Keratinocyte (primary cell): ENCODE data around the gene SMIM27. TPM values are rescaled to one million over a fixed set of nuclear protein-coding genes. Genes with fewer than 3 reads are reported as not detected.

Experiments used
- DNase-seq: peaks from one replicate; pipeline ENCODE4 v3.0.0-alpha.2; 2011; ENCODE audit warnings: low read depth, missing footprints, low spot score
- FAIRE-seq: peaks from 2 replicates; lab custom pipeline; 2011; peaks lifted over from hg19 to GRCh38; lab: Jason Lieb, UNC
- H2AFZ ChIP-seq: 2 replicates; pipeline ENCODE4 v1.6.0; 2012; ENCODE audit warnings: low read length, control low read depth, inconsistent platforms; ENCODE audit not compliant: control insufficient read depth
- H3K27ac ChIP-seq: 2 replicates; pipeline ENCODE4 v1.5.1; 2011; ENCODE audit warnings: low read length; ENCODE audit not compliant: control insufficient read depth, insufficient read depth
- H3K27me3 ChIP-seq: 3 replicates; pipeline ENCODE4 v1.6.0; 2011; ENCODE audit warnings: low read length; ENCODE audit not compliant: control insufficient read depth, insufficient read depth; ENCODE audit errors: extremely low read depth
- H3K36me3 ChIP-seq, 2 experiments: 2 replicates in 1 of 2; 3 replicates in 1 of 2; pipeline ENCODE4 v1.5.1; 2011; ENCODE audit warnings: low read length in 2 of 2, mild to moderate bottlenecking in 1 of 2; ENCODE audit not compliant: control insufficient read depth in 2 of 2, insufficient read depth in 2 of 2; ENCODE audit errors: extremely low read depth in 1 of 2
- H3K4me1 ChIP-seq: 3 replicates; pipeline ENCODE4 v1.5.1; 2011; ENCODE audit warnings: low read length; ENCODE audit not compliant: control insufficient read depth, insufficient read depth; ENCODE audit errors: extremely low read depth
- H3K4me2 ChIP-seq: 3 replicates; pipeline ENCODE4 v1.6.0; 2011; ENCODE audit warnings: low read depth, low read length; ENCODE audit not compliant: control insufficient read depth, insufficient read depth; ENCODE audit errors: extremely low read depth
- H3K4me3 ChIP-seq, 3 experiments: fragments of 200-600 bp in 1 of 3; sonication (generic) in 1 of 3; 2 replicates in 2 of 3; 3 replicates in 1 of 3; pipeline ENCODE4 v1.5.1; 2011 to 2016; ENCODE audit warnings: low read length in 3 of 3, mild to moderate bottlenecking in 3 of 3, control low read depth in 2 of 3, inconsistent platforms in 1 of 3, low read depth in 1 of 3, mixed read lengths in 1 of 3, mixed run types in 1 of 3, moderate library complexity in 1 of 3; ENCODE audit not compliant: control insufficient read depth in 2 of 3, insufficient read depth in 2 of 3; ENCODE audit errors: extremely low read depth in 1 of 3
- H3K79me2 ChIP-seq: 2 replicates; pipeline ENCODE4 v1.6.0; 2012; ENCODE audit warnings: low read length; ENCODE audit not compliant: control insufficient read depth, insufficient read depth
- H3K9ac ChIP-seq: 3 replicates; pipeline ENCODE4 v1.6.0; 2011; ENCODE audit warnings: low read length; ENCODE audit not compliant: control insufficient read depth, insufficient read depth; ENCODE audit errors: extremely low read depth
- H3K9me1 ChIP-seq: 3 replicates; pipeline ENCODE4 v1.6.0; 2011; ENCODE audit warnings: low read length; ENCODE audit not compliant: control insufficient read depth, insufficient read depth; ENCODE audit errors: extremely low read depth
- H3K9me3 ChIP-seq: 2 replicates; pipeline ENCODE4 v1.5.1; 2012; ENCODE audit warnings: low read depth, low read length; ENCODE audit not compliant: control insufficient read depth
- H4K20me1 ChIP-seq: 3 replicates; pipeline ENCODE4 v1.6.0; 2011; ENCODE audit warnings: low read length; ENCODE audit not compliant: control insufficient read depth, insufficient read depth; ENCODE audit errors: extremely low read depth
- EZH2 ChIP-seq: IDR thresholded peaks from one replicate; pipeline ENCODE4 v1.6.1; 2012; ENCODE audit warnings: inconsistent platforms, mild to moderate bottlenecking, low read length, moderate library complexity
- dilution Hi-C: fragments of 300-500 bp; cut with MboI; formaldehyde crosslinking; loops from one replicate; pipeline ENCODE4 v1.7.0; 2020; ENCODE audit warnings: low sequenced_read_pairs; ENCODE audit not compliant: extremely low pct_ligation_motif_present
- polyA plus RNA-seq, 5 experiments: library from polyadenylated mRNA; depleted of rRNA in 3 of 5; stranded (reverse) in 3 of 5; stranded (forward) in 1 of 5; unstranded in 1 of 5; fragments of >200 nt; gene quantifications; 1 replicate in 1 of 5; 2 replicates in 3 of 5; 3 replicates in 1 of 5; pipeline versions ENCODE4 v1.2.1 to v1.2.3, GENCODE V29; 2011 to 2012; ENCODE audit warnings: missing spikeins in 2 of 5, low read depth in 1 of 5, low replicate concordance in 1 of 5
- TF ChIP-seq, protein P1 (sequence below), 3 experiments: IDR thresholded peaks in 1 of 3; conservative IDR thresholded peaks in 1 of 3; optimal IDR thresholded peaks in 1 of 3; 2 replicates in 2 of 3; 3 replicates in 1 of 3; pipeline versions ENCODE3 to v1.5.1; 2011; ENCODE audit warnings: low read length in 3 of 3, mild to moderate bottlenecking in 3 of 3, moderate library complexity in 2 of 3, control low read depth in 1 of 3, inconsistent platforms in 1 of 3; ENCODE audit not compliant: insufficient read depth in 2 of 3; ENCODE audit errors: extremely low read depth in 1 of 3

SMIM27 gene
- polyA plus RNA-seq, 1 donor (not counting 4 experiments of a cell fraction or from before 2014, with no cell fraction given) = 13.0 TPM

DNA sequence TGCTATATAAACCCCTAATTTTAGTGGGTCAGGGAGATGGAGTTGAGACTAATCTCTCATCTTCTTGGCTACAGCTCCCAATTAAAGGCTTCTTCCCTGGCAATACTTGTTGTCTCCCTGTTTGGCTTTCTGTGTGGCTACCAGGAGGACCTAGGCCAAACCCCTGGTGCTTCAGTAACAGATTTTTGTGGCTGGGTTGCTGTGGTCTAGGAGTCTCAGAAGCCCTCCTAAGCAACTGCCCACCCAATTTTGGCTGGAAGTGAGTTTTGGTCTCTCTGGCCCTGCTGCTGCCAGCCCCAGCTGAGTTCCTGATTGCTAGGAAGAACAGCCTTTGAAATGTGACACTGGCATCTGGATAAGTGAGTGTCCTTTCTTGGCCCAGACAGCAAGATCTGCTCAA, 35.9 kb upstream of the SMIM27 start:
- no peak for FAIRE-seq
- Histone ChIP-seq H3K79me2 (peaks cover 54% of the 10 kb centered on the region), H3K27me3 (no peaks in the 10 kb centered on the region), H3K9me3 (peaks cover 4% of the 10 kb centered on the region), H4K20me1 (no peaks in the 10 kb centered on the region), H3K4me3 (peak overlapping the region in 1 of 3 experiments; percentile 44), H2AFZ (peak overlapping the region; percentile 73), H3K36me3 (peaks cover 0 to 1% of the 10 kb centered on the region in 2 experiments), H3K27ac (peak overlapping the region; percentile 67), H3K4me1 (peaks cover 12% of the 10 kb centered on the region), H3K9me1 (no peaks in the 10 kb centered on the region), H3K9ac (peak overlapping the region; percentile 64), H3K4me2 (peak overlapping the region; percentile 65)
- dilution Hi-C loops = no loop called here
- TF ChIP-seq, protein P1, sequence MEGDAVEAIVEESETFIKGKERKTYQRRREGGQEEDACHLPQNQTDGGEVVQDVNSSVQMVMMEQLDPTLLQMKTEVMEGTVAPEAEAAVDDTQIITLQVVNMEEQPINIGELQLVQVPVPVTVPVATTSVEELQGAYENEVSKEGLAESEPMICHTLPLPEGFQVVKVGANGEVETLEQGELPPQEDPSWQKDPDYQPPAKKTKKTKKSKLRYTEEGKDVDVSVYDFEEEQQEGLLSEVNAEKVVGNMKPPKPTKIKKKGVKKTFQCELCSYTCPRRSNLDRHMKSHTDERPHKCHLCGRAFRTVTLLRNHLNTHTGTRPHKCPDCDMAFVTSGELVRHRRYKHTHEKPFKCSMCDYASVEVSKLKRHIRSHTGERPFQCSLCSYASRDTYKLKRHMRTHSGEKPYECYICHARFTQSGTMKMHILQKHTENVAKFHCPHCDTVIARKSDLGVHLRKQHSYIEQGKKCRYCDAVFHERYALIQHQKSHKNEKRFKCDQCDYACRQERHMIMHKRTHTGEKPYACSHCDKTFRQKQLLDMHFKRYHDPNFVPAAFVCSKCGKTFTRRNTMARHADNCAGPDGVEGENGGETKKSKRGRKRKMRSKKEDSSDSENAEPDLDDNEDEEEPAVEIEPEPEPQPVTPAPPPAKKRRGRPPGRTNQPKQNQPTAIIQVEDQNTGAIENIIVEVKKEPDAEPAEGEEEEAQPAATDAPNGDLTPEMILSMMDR (optimal IDR thresholded peaks at IDR 0.05 in 1 of 3, IDR thresholded peaks at IDR 0.05 in 1 of 3, conservative IDR thresholded peaks at IDR 0.05 in 1 of 3; ENCODE audit: extremely low read depth in 1 of 3, insufficient read depth in 2 of 3, low read length in 3 of 3) = no peak
- TF ChIP-seq EZH2 = no peak
- no peak for DNase-seq

DNA sequence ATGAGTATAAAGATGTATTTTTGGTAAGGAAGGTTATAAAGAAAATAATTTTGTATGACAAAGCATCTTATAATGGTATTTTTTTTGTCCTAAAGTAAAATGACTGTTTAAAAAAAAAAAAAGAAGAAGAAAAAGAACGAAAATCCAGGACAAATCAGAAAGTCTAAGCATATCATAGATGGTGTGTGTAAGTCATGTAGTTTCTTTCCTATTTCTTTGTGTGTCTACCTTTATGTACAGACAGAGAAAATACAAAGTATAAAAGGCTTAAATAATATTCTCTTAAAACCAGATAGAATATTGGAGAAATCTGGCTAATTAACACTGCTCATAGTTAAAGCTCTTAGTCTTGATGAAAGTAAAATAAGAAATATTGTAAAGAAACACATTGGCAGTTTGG, 33.9 kb upstream of the SMIM27 start:
- no peak overlapping the region for H3K4me3 ChIP-seq
- TF ChIP-seq EZH2 = no peak
- TF ChIP-seq, protein P1 (optimal IDR thresholded peaks at IDR 0.05 in 1 of 3, IDR thresholded peaks at IDR 0.05 in 1 of 3, conservative IDR thresholded peaks at IDR 0.05 in 1 of 3; ENCODE audit: extremely low read depth in 1 of 3, insufficient read depth in 2 of 3, low read length in 3 of 3) = no peak
- H3K79me2 ChIP-seq = peaks cover 68% of the 10 kb centered on the region
- H3K4me2 ChIP-seq = no peak overlapping the region
- H4K20me1 ChIP-seq = no peaks in the 10 kb centered on the region
- H3K4me1 ChIP-seq = peaks cover 12% of the 10 kb centered on the region
- no peak overlapping the region for H3K27ac ChIP-seq
- DNase-seq (no peak), FAIRE-seq (no peak)
- H3K27me3 ChIP-seq = no peaks in the 10 kb centered on the region
- dilution Hi-C loops = no loop called here
- H3K9me1 ChIP-seq = no peaks in the 10 kb centered on the region
- peaks cover 0 to 3% of the 10 kb centered on the region in 2 experiments for H3K36me3 ChIP-seq
- peaks cover 4% of the 10 kb centered on the region for H3K9me3 ChIP-seq
- no peak overlapping the region for H2AFZ ChIP-seq
- no peak overlapping the region for H3K9ac ChIP-seq
